ENCODE results near the gene GNL3. TPM values are rescaled to one million over a fixed set of nuclear protein-coding genes. Genes with fewer than 3 reads are reported as not detected.
A peak's percentile ranks its signal among the peaks of the same experiment; 100 is the strongest.
"Not testable (repeated sequence)": the region's sequence is repeated elsewhere in the genome, so short reads cannot be mapped to it uniquely, and the experiment has no call there.

Gene GNL3
- 100 to 1,000 TPM; 131 to 158 TPM for total RNA-seq

GRCh38 chr3:52685709-52686691 is at the start of gene GNL3, which contains the start of gene PBRM1:
TSS of gene GNL3 (plus strand) at chr3:52686032. CDS start at chr3:52686093, 61 bp downstream.
TSS of gene PBRM1 (minus strand) at chr3:52685913.
- H3K27ac Mint-ChIP-seq, result peak within 1 kb of the TSS; percentile 100
- peaks cover 89% of the 10 kb centered on the region for H3K4me1 Mint-ChIP-seq (ENCODE audit: low read depth)
- no peaks in the 10 kb centered on the region for H3K27me3 Mint-ChIP-seq (ENCODE audit: low read depth)
- H3K9me3 Mint-ChIP-seq, result no peaks in the 10 kb centered on the region
- peaks cover 23 to 43% of the 10 kb centered on the region in 2 donors for H3K36me3 Mint-ChIP-seq (ENCODE audit: insufficient read depth in 2 of 2)
- H3K4me3 Mint-ChIP-seq, result peak within 1 kb of the TSS; percentile 97 to 98
- DNase-seq (peak; percentile 95), ATAC-seq (replicated peaks in 1 of 2) (peak; percentile 78)

- H3K9me3 Mint-ChIP-seq, result no peaks in the 10 kb centered on the region
- ATAC-seq (replicated peaks in 1 of 2) (no peak), DNase-seq (no peak)
- no peak overlapping the region for H3K4me3 Mint-ChIP-seq
- H3K27me3 Mint-ChIP-seq (ENCODE audit: low read depth), result no peaks in the 10 kb centered on the region
- no peaks in the 10 kb centered on the region for H3K4me1 Mint-ChIP-seq (ENCODE audit: low read depth)
- peaks cover 6 to 30% of the 10 kb centered on the region in 2 donors for H3K36me3 Mint-ChIP-seq (ENCODE audit: insufficient read depth in 2 of 2)
- H3K27ac Mint-ChIP-seq, result no peak overlapping the region
These were observed 49.2 kb upstream of the GNL3 start for GRCh38 chr3:52636673-52637072.

- DNase-seq, result no peak
- Mint-ChIP-seq H3K36me3 (ENCODE audit: insufficient read depth in 2 of 2) (peaks cover 12 to 48% of the 10 kb centered on the region in 2 donors), H3K9me3 (no peaks in the 10 kb centered on the region), H3K4me1 (ENCODE audit: low read depth) (no peaks in the 10 kb centered on the region), H3K27ac (no peak overlapping the region), H3K27me3 (ENCODE audit: low read depth) (no peaks in the 10 kb centered on the region), H3K4me3 (no peak overlapping the region)
- ATAC-seq (replicated peaks in 1 of 2), result no peak
These were observed 40.3 kb upstream of the GNL3 start for GRCh38 chr3:52645549-52645948.

- ATAC-seq (replicated peaks in 1 of 2) (no peak), DNase-seq (no peak)
- Mint-ChIP-seq H3K4me3 (no peak overlapping the region), H3K9me3 (no peaks in the 10 kb centered on the region), H3K36me3 (ENCODE audit: insufficient read depth in 2 of 2) (peaks cover 13 to 45% of the 10 kb centered on the region in 2 donors), H3K27me3 (ENCODE audit: low read depth) (no peaks in the 10 kb centered on the region), H3K4me1 (ENCODE audit: low read depth) (no peaks in the 10 kb centered on the region), H3K27ac (peak overlapping the region; percentile 30)
These were observed 36.2 kb upstream of the GNL3 start for GRCh38 chr3:52649461-52650210.

- no peaks in the 10 kb centered on the region for H3K27me3 Mint-ChIP-seq (ENCODE audit: low read depth)
- H3K4me3 Mint-ChIP-seq, result no peak overlapping the region
- peaks cover 13 to 38% of the 10 kb centered on the region in 2 donors for H3K36me3 Mint-ChIP-seq (ENCODE audit: insufficient read depth in 2 of 2)
- DNase-seq (no peak), ATAC-seq (replicated peaks in 1 of 2) (peak; percentile 22 to 47)
- no peaks in the 10 kb centered on the region for H3K4me1 Mint-ChIP-seq (ENCODE audit: low read depth)
- peak overlapping the region; percentile 87 for H3K27ac Mint-ChIP-seq
- no peaks in the 10 kb centered on the region for H3K9me3 Mint-ChIP-seq
These were observed 35.4 kb upstream of the GNL3 start for GRCh38 chr3:52650439-52650838.

GRCh38 chr3:52651592-52651991 is 34.2 kb upstream of the GNL3 start:
- no peaks in the 10 kb centered on the region for H3K9me3 Mint-ChIP-seq
- H3K36me3 Mint-ChIP-seq (ENCODE audit: insufficient read depth in 2 of 2), result peaks cover 14 to 38% of the 10 kb centered on the region in 2 donors
- no peaks in the 10 kb centered on the region for H3K27me3 Mint-ChIP-seq (ENCODE audit: low read depth)
- DNase-seq (no peak), ATAC-seq (replicated peaks in 1 of 2) (no peak)
- H3K27ac Mint-ChIP-seq, result peak overlapping the region; percentile 22
- no peak overlapping the region for H3K4me3 Mint-ChIP-seq
- peaks cover 6% of the 10 kb centered on the region for H3K4me1 Mint-ChIP-seq (ENCODE audit: low read depth)

- ATAC-seq (replicated peaks in 1 of 2), result no peak
- H3K27me3 Mint-ChIP-seq (ENCODE audit: low read depth), result no peaks in the 10 kb centered on the region
- peak overlapping the region; percentile 50 for H3K27ac Mint-ChIP-seq
These were observed 29.9 kb upstream of the GNL3 start for GRCh38 chr3:52655895-52656294.

GRCh38 chr3:52660046-52660445 is 25.8 kb upstream of the GNL3 start:
- no peaks in the 10 kb centered on the region for H3K9me3 Mint-ChIP-seq
- H3K27ac Mint-ChIP-seq, result no peak overlapping the region
- H3K36me3 Mint-ChIP-seq (ENCODE audit: insufficient read depth in 2 of 2), result peaks cover 6 to 44% of the 10 kb centered on the region in 2 donors
- no peak for DNase-seq
- no peak overlapping the region for H3K4me3 Mint-ChIP-seq
- no peak for ATAC-seq (replicated peaks in 1 of 2)
- H3K27me3 Mint-ChIP-seq (ENCODE audit: low read depth), result no peaks in the 10 kb centered on the region
- H3K4me1 Mint-ChIP-seq (ENCODE audit: low read depth), result peaks cover 6% of the 10 kb centered on the region

More at GRCh38 chr3:52655895-52656294, 29.9 kb upstream of the GNL3 start:
- peak overlapping the region in 1 of 2 donors; percentile 31 for H3K4me3 Mint-ChIP-seq
- peaks cover 6 to 29% of the 10 kb centered on the region in 2 donors for H3K36me3 Mint-ChIP-seq (ENCODE audit: insufficient read depth in 2 of 2)
- DNase-seq, result no peak
- H3K9me3 Mint-ChIP-seq, result no peaks in the 10 kb centered on the region
- H3K4me1 Mint-ChIP-seq (ENCODE audit: low read depth), result peaks cover 6% of the 10 kb centered on the region

GRCh38 chr3:52663098-52663497 is 22.7 kb upstream of the GNL3 start:
- H3K9me3 Mint-ChIP-seq, result no peaks in the 10 kb centered on the region
- H3K4me1 Mint-ChIP-seq (ENCODE audit: low read depth), result no peaks in the 10 kb centered on the region
- H3K4me3 Mint-ChIP-seq, result no peak overlapping the region
- DNase-seq, result no peak
- no peak for ATAC-seq (replicated peaks in 1 of 2)
- H3K27me3 Mint-ChIP-seq (ENCODE audit: low read depth), result no peaks in the 10 kb centered on the region
- H3K27ac Mint-ChIP-seq, result no peak overlapping the region
- H3K36me3 Mint-ChIP-seq (ENCODE audit: insufficient read depth in 2 of 2), result peaks cover 5 to 39% of the 10 kb centered on the region in 2 donors

GRCh38 chr3:52670621-52671521 is 15.0 kb upstream of the GNL3 start:
- H3K4me3 Mint-ChIP-seq, result peak overlapping the region; percentile 52 to 91
- peak; percentile 52 to 56 for DNase-seq
- ATAC-seq (replicated peaks in 1 of 2), result peak; percentile 93
- peaks cover 31% of the 10 kb centered on the region for H3K4me1 Mint-ChIP-seq (ENCODE audit: low read depth)
- H3K27ac Mint-ChIP-seq, result peak overlapping the region; percentile 97
- peaks cover 9 to 40% of the 10 kb centered on the region in 2 donors for H3K36me3 Mint-ChIP-seq (ENCODE audit: insufficient read depth in 2 of 2)
- no peaks in the 10 kb centered on the region for H3K27me3 Mint-ChIP-seq (ENCODE audit: low read depth)
- H3K9me3 Mint-ChIP-seq, result no peaks in the 10 kb centered on the region

GRCh38 chr3:52671676-52672075 is 14.2 kb upstream of the GNL3 start:
- Mint-ChIP-seq H3K27ac (peak overlapping the region; percentile 97), H3K36me3 (ENCODE audit: insufficient read depth in 2 of 2) (peaks cover 13 to 43% of the 10 kb centered on the region in 2 donors), H3K4me3 (peak overlapping the region; percentile 18 to 91), H3K9me3 (no peaks in the 10 kb centered on the region), H3K4me1 (ENCODE audit: low read depth) (peaks cover 31% of the 10 kb centered on the region), H3K27me3 (ENCODE audit: low read depth) (no peaks in the 10 kb centered on the region)
- DNase-seq (no peak), ATAC-seq (replicated peaks in 1 of 2) (no peak)

- not testable (repeated sequence) for H3K27ac Mint-ChIP-seq; ATAC-seq (replicated peaks in 1 of 2); H3K4me3 Mint-ChIP-seq; DNase-seq; H3K9me3 Mint-ChIP-seq; H3K27me3 Mint-ChIP-seq (ENCODE audit: low read depth)
- Mint-ChIP-seq H3K36me3 (ENCODE audit: insufficient read depth in 2 of 2) (peaks cover 20 to 48% of the 10 kb centered on the region in 2 donors), H3K4me1 (ENCODE audit: low read depth) (peaks cover 42% of the 10 kb centered on the region)
These were observed 9.6 kb upstream of the GNL3 start for GRCh38 chr3:52676201-52676600.
